IPS-20b (cell line): ENCODE measurements around the gene UXS1.
"Not testable (repeated sequence)": the region's sequence is repeated elsewhere in the genome, so short reads cannot be mapped to it uniquely, and the experiment has no call there.

Experiments
- H3K27ac ChIP-seq: one replicate; pipeline ENCODE4 v1.5.1; 2013; ENCODE audit warnings: low read length
- H3K27me3 ChIP-seq: 2 replicates; pipeline ENCODE4 v1.6.1; 2013; ENCODE audit warnings: mild to moderate bottlenecking, low read length, inconsistent platforms; ENCODE audit not compliant: insufficient read depth
- H3K36me3 ChIP-seq: 2 replicates; pipeline ENCODE4 v1.6.1; 2013; ENCODE audit warnings: low read depth, mild to moderate bottlenecking, inconsistent platforms, low read length, moderate library complexity; ENCODE audit not compliant: insufficient read depth
- H3K4me1 ChIP-seq: 2 replicates; pipeline ENCODE4 v1.6.1; 2013; ENCODE audit warnings: mild to moderate bottlenecking, control low read depth, inconsistent platforms, low read length, moderate library complexity; ENCODE audit not compliant: insufficient read depth
- H3K4me3 ChIP-seq: 2 replicates; pipeline ENCODE4 v1.5.1; 2013; ENCODE audit warnings: mild to moderate bottlenecking, low read length, inconsistent platforms
- H3K9ac ChIP-seq: 2 replicates; pipeline ENCODE4 v1.6.1; 2013; ENCODE audit warnings: low read depth, mild to moderate bottlenecking, inconsistent platforms, low read length, moderate library complexity
- H3K9me3 ChIP-seq: 2 replicates; pipeline ENCODE4 v1.6.1; 2013; ENCODE audit warnings: mild to moderate bottlenecking, low read depth, low read length, inconsistent platforms; ENCODE audit not compliant: insufficient read depth

UXS1 gene

GRCh38 chr2:106193977-106194778, at the start of gene UXS1:
UXS1 (minus strand) TSS chr2:106194301; CDS start chr2:106194241, 60 bp downstream.
- Histone ChIP-seq H3K9ac (peak within 1 kb of the TSS; percentile 86), H3K4me1 (peaks cover 22% of the 10 kb centered on the region), H3K36me3 (0 out of 2 replicates have a peak, but pooled peaks cover 7% of the 10 kb centered on the region), H3K27ac (no peak within 1 kb of the TSS), H3K27me3 (no peaks in the 10 kb centered on the region), H3K4me3 (peak within 1 kb of the TSS; percentile 88), H3K9me3 (no peaks in the 10 kb centered on the region)

- H3K4me3 ChIP-seq, H3K27me3 ChIP-seq, H3K27ac ChIP-seq, H3K36me3 ChIP-seq, H3K4me1 ChIP-seq, H3K9ac ChIP-seq: not testable (repeated sequence)
- H3K9me3 ChIP-seq: peaks cover 19% of the 10 kb centered on the region
Measured at GRCh38 chr2:106239491-106239890, 45.4 kb upstream of the UXS1 start.

GRCh38 chr2:106235392-106235791, 41.3 kb upstream of the UXS1 start:
- not testable (repeated sequence) for H3K27me3 ChIP-seq, H3K4me3 ChIP-seq, H3K9ac ChIP-seq, H3K27ac ChIP-seq, H3K36me3 ChIP-seq, H3K4me1 ChIP-seq
- peaks cover 33% of the 10 kb centered on the region for H3K9me3 ChIP-seq

- no peaks in the 10 kb centered on the region for H3K4me1 ChIP-seq
- no peak overlapping the region for H3K27ac ChIP-seq
- H3K36me3 ChIP-seq: no peaks in the 10 kb centered on the region
- H3K27me3 ChIP-seq: no peaks in the 10 kb centered on the region
- peaks cover 33% of the 10 kb centered on the region for H3K9me3 ChIP-seq
- H3K9ac ChIP-seq: no peak overlapping the region
- no peak overlapping the region for H3K4me3 ChIP-seq
Measured at GRCh38 chr2:106233350-106233706, 39.2 kb upstream of the UXS1 start.

GRCh38 chr2:106232638-106233349, 38.7 kb upstream of the UXS1 start:
- H3K9ac ChIP-seq: no peak overlapping the region
- H3K4me3 ChIP-seq: no peak overlapping the region
- H3K4me1 ChIP-seq: no peaks in the 10 kb centered on the region
- H3K9me3 ChIP-seq: peaks cover 33% of the 10 kb centered on the region
- H3K27me3 ChIP-seq: no peaks in the 10 kb centered on the region
- no peak overlapping the region for H3K27ac ChIP-seq
- no peaks in the 10 kb centered on the region for H3K36me3 ChIP-seq

- H3K4me1 ChIP-seq: peaks cover 6% of the 10 kb centered on the region; the same call in 1 of the 2 replicates
- no peak overlapping the region for H3K9ac ChIP-seq
- no peaks in the 10 kb centered on the region for H3K27me3 ChIP-seq
- H3K27ac ChIP-seq: no peak overlapping the region
- no peaks in the 10 kb centered on the region for H3K36me3 ChIP-seq
- H3K4me3 ChIP-seq: no peak overlapping the region
- no peaks in the 10 kb centered on the region for H3K9me3 ChIP-seq
Measured at GRCh38 chr2:106223347-106223746, 29.2 kb upstream of the UXS1 start.

- not testable (repeated sequence) for H3K27me3 ChIP-seq, H3K4me3 ChIP-seq, H3K9me3 ChIP-seq
Measured at GRCh38 chr2:106222057-106222456, 28.0 kb upstream of the UXS1 start.

GRCh38 chr2:106219813-106220212, 25.7 kb upstream of the UXS1 start:
- Histone ChIP-seq H3K27me3 (no peaks in the 10 kb centered on the region), H3K27ac (no peak overlapping the region), H3K4me3 (no peak overlapping the region), H3K9ac (no peak overlapping the region), H3K9me3 (no peaks in the 10 kb centered on the region), H3K36me3 (no peaks in the 10 kb centered on the region), H3K4me1 (peaks cover 6% of the 10 kb centered on the region; the same call in 1 of the 2 replicates)

More at GRCh38 chr2:106222057-106222456, 28.0 kb upstream of the UXS1 start:
- not testable (repeated sequence) for H3K36me3 ChIP-seq, H3K9ac ChIP-seq, H3K4me1 ChIP-seq, H3K27ac ChIP-seq

GRCh38 chr2:106219157-106219556, 25.1 kb upstream of the UXS1 start:
- H3K27me3 ChIP-seq, H3K4me3 ChIP-seq, H3K27ac ChIP-seq, H3K36me3 ChIP-seq, H3K9me3 ChIP-seq, H3K4me1 ChIP-seq, H3K9ac ChIP-seq: not testable (repeated sequence)

GRCh38 chr2:106208874-106209273, 14.8 kb upstream of the UXS1 start:
- no peaks in the 10 kb centered on the region for H3K27me3 ChIP-seq
- no peaks in the 10 kb centered on the region for H3K4me1 ChIP-seq
- H3K36me3 ChIP-seq: no peaks in the 10 kb centered on the region
- H3K27ac ChIP-seq: no peak overlapping the region
- H3K9ac ChIP-seq: no peak overlapping the region
- H3K9me3 ChIP-seq: no peaks in the 10 kb centered on the region
- H3K4me3 ChIP-seq: no peak overlapping the region

GRCh38 chr2:106208399-106208798, 14.3 kb upstream of the UXS1 start:
- no peaks in the 10 kb centered on the region for H3K27me3 ChIP-seq
- no peak overlapping the region for H3K27ac ChIP-seq
- no peak overlapping the region for H3K4me3 ChIP-seq
- no peaks in the 10 kb centered on the region for H3K36me3 ChIP-seq
- no peaks in the 10 kb centered on the region for H3K4me1 ChIP-seq
- H3K9me3 ChIP-seq: no peaks in the 10 kb centered on the region
- H3K9ac ChIP-seq: no peak overlapping the region

- H3K27me3 ChIP-seq: no peaks in the 10 kb centered on the region
- no peak overlapping the region for H3K9ac ChIP-seq
- no peak overlapping the region for H3K4me3 ChIP-seq
- H3K27ac ChIP-seq: no peak overlapping the region
- no peaks in the 10 kb centered on the region for H3K9me3 ChIP-seq
- H3K36me3 ChIP-seq: no peaks in the 10 kb centered on the region
- H3K4me1 ChIP-seq: no peaks in the 10 kb centered on the region
Measured at GRCh38 chr2:106207246-106207645, 13.1 kb upstream of the UXS1 start.
